GM12874 (cell line): ENCODE data around the gene FAM3A.

Source experiments
- CTCF ChIP-seq: IDR thresholded peaks from 2 replicates; pipeline ENCODE4 v1.5.1; 2011; ENCODE audit warnings: low read depth, mild to moderate bottlenecking, control low read depth, low read length, moderate library complexity; ENCODE audit not compliant: insufficient read depth

The FAM3A gene

GRCh38 chrX:154515966-154516655 lies at the start of gene FAM3A:
FAM3A (minus strand) TSS chrX:154516232; CDS start chrX:154515772, 460 bp downstream.
- no peak for TF ChIP-seq CTCF

GRCh38 chrX:154549766-154550165 lies 33.7 kb upstream of the FAM3A start:
- no peak for TF ChIP-seq CTCF

DNA sequence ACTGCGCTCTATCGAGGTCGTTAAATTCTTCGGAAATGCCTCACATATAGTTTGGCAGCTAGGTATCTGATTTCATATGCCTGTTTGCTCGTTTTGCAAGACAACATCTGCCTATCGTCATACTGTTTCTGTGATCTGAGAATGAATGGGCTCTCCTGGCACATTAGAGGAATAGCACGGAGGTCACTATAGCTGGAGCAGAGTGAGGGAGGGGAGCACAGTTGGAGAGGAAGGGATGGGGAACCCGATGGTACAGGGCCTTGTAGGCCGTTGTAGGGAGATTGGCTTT lies 31.9 kb upstream of the FAM3A start:
- TF ChIP-seq CTCF, result no peak

- no peak for TF ChIP-seq CTCF
Observed at GRCh38 chrX:154547245-154548027, 31.4 kb upstream of the FAM3A start, which contains the start of gene IKBKG. IKBKG (plus strand) TSS chrX:154547620; CDS start chrX:154552003, 4,383 bp downstream.

GRCh38 chrX:154546354-154547244 lies 30.6 kb upstream of the FAM3A start, which contains the start of gene G6PD:
G6PD (minus strand) TSS chrX:154546846; CDS start chrX:154546155, 691 bp downstream.
- TF ChIP-seq CTCF, result no peak

DNA sequence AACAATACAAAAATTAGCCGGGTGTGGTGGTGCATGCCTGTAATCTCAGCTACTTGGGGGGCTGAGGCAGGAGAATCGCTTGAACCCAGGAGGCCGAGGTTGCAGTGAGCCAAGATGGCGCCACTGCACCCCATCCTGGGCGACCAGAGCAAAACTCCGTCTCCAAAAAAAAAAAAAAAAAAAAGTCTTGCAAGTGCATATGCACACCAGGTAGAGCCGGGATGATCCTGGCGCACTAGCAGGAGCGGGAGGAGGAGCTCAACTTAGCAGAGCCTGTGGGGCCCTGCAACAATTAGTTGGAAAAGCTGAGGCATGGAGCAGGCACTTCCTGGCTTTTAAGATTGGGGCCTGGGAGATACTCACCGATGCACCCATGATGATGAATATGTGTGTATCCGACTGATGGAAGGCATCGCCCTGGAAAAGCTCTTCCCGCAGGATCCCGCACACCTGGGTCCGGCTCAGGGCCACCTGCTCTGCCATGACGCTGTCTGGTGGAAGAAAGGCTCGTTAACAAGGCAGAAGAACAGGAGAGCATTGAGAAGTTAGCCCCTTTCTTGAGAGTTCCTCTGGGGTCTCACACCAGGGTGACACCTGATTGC lies 29.7 kb upstream of the FAM3A start:
- no peak for TF ChIP-seq CTCF
